Esophagus muscularis mucosa (tissue), 4 donors: ENCODE results near the gene RPUSD1. TPM values are rescaled to one million over a fixed set of nuclear protein-coding genes. Genes with fewer than 3 reads are reported as not detected.
"Not testable (repeated sequence)": the region's sequence is repeated elsewhere in the genome, so short reads cannot be mapped to it uniquely, and the experiment has no call there.

Experiments used
- DNase-seq: peaks from one replicate; pipeline ENCODE4 v3.0.0-alpha.2; 2017; ENCODE audit errors: extremely low spot score
- H3K27ac ChIP-seq, 4 donors: fragments of 200-600 bp; sonication (generic); replicated peaks in 1 of 4; 1 replicate in 3 of 4; 2 replicates in 1 of 4; pipeline ENCODE4 v1.5.1; 2016 to 2019; ENCODE audit warnings: mild to moderate bottlenecking in 1 of 4
- H3K27me3 ChIP-seq, 4 donors: fragments of 200-600 bp; sonication (generic); one replicate each; pipeline versions ENCODE4 v1.5.1 to v1.6.0; 2016 to 2019
- H3K36me3 ChIP-seq, 4 donors: fragments of 200-600 bp; sonication (generic); one replicate each; pipeline ENCODE4 v1.5.1; 2016 to 2019
- H3K4me1 ChIP-seq, 4 donors: fragments of 200-600 bp; sonication (generic); one replicate each; pipeline ENCODE4 v1.5.1; 2016 to 2019
- H3K4me3 ChIP-seq, 4 donors: fragments of 200-600 bp; sonication (generic); 1 replicate in 2 of 4; 2 replicates in 2 of 4; pipeline ENCODE4 v1.5.1; 2016 to 2019; ENCODE audit warnings: mild to moderate bottlenecking in 4 of 4, moderate library complexity in 1 of 4
- H3K9me3 ChIP-seq, 4 donors: fragments of 200-600 bp; sonication (generic); 1 replicate in 3 of 4; 2 replicates in 1 of 4; pipeline ENCODE4 v1.5.1; 2016 to 2019
- EP300 ChIP-seq: sonication (generic); formaldehyde crosslinking; IDR thresholded peaks from one replicate; pipeline ENCODE4 v1.6.1; 2017; ENCODE audit warnings: antibody characterized with exemption
- POLR2A ChIP-seq: fragments of 450-650 bp; IDR thresholded peaks from one replicate; pipeline ENCODE4 v1.6.1; 2017; ENCODE audit warnings: antibody characterized with exemption, moderate library complexity, mild to moderate bottlenecking, low read depth
- POLR2AphosphoS5 ChIP-seq, 2 donors: sonication (generic); formaldehyde crosslinking; IDR thresholded peaks; one replicate each; pipeline ENCODE4 v1.6.1; 2017; ENCODE audit warnings: antibody characterized with exemption in 2 of 2
- WGBS: methylation state at CpG from one replicate; pipeline ENCODE4 v1.1.5; 2018; 5-methylcytosine and 5-hydroxymethylcytosine counted together
- intact Hi-C: fragments of 100-400 bp; cut with DNase I; formaldehyde crosslinking; loops from one replicate; pipeline ENCODE4 v1.15.1; 2023
- total RNA-seq, 4 donors: library from RNA; depleted of rRNA; stranded (reverse); fragments of >200 nt; gene quantifications; one replicate each; pipeline versions ENCODE4 v1.1.0 to v1.2.1, GENCODE V29; 2016
- TF ChIP-seq, protein P1 (sequence below), 3 experiments: fragments of 200-600 bp in 2 of 3; fragments of 450-650 bp in 1 of 3; sonication (generic) in 2 of 3; IDR thresholded peaks; one replicate each; pipeline ENCODE4 v1.5.1; 2017 to 2019; ENCODE audit warnings: antibody characterized with exemption in 3 of 3, mild to moderate bottlenecking in 2 of 3, moderate library complexity in 1 of 3

RPUSD1 gene
- total RNA-seq, 4 donors from 2014 or later, result 10.4 to 29.1 (median 20.4) TPM

DNA sequence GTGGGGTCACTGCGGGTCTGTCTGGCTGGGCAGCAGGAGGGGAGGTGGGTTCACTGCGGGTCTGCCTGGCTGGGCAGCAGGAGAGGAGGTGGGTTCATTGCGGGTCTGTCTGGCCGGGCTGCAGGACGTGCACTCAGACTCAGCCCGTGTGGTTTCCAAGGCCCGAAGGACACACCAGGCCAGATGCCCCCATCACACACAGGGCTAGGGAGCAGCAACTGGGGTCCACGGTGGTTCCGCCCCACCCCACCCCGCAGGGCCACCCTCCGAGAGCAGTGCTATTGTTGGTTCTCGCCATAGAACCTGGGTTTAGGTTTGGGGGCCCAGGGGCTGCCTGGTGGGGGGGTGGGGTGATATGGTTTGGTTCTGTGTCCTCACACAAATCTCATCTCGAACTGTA, 41.5 kb downstream of the RPUSD1 start:
- no peak for DNase-seq
- TF ChIP-seq EP300 (no peak), POLR2AphosphoS5 (IDR thresholded peaks at IDR 0.05) (no peak), POLR2A (no peak)
- TF ChIP-seq, protein P1, sequence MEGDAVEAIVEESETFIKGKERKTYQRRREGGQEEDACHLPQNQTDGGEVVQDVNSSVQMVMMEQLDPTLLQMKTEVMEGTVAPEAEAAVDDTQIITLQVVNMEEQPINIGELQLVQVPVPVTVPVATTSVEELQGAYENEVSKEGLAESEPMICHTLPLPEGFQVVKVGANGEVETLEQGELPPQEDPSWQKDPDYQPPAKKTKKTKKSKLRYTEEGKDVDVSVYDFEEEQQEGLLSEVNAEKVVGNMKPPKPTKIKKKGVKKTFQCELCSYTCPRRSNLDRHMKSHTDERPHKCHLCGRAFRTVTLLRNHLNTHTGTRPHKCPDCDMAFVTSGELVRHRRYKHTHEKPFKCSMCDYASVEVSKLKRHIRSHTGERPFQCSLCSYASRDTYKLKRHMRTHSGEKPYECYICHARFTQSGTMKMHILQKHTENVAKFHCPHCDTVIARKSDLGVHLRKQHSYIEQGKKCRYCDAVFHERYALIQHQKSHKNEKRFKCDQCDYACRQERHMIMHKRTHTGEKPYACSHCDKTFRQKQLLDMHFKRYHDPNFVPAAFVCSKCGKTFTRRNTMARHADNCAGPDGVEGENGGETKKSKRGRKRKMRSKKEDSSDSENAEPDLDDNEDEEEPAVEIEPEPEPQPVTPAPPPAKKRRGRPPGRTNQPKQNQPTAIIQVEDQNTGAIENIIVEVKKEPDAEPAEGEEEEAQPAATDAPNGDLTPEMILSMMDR (IDR thresholded peaks at IDR 0.05), result no peak
- H3K4me3 ChIP-seq, result no peak overlapping the region
- no peak overlapping the region for H3K27ac ChIP-seq
- WGBS, result 81% methylated on average over 2 of the region's 13 CpGs
- peaks cover 0 to 44% (median 0%) of the 10 kb centered on the region in 4 donors for H3K27me3 ChIP-seq
- H3K36me3 ChIP-seq, result no peaks in the 10 kb centered on the region
- intact Hi-C loops, result no loop called here
- no peaks in the 10 kb centered on the region for H3K4me1 ChIP-seq
- H3K9me3 ChIP-seq, result no peaks in the 10 kb centered on the region

DNA sequence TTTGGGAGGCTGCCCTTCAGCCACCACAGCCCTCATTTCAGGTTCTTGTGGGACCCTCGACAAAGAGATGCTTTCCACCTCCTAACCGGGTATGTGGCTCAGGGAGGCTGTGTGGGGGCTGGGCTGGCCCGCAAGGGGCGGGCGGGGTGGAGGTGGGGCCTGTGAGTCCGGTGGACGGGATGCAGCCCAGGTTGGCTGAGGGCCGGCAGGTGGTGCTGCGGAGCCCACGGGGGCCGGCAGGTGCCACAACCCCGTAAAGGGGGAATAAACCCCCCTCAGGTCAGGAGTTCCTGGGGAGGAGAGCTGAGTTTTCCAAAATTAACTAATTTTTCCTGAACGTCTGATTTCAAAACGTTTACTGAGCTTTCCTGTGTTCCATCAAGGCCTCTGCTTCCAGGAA, 42.4 kb downstream of the RPUSD1 start:
- Histone ChIP-seq H3K27me3 (peaks cover 0 to 35% (median 0%) of the 10 kb centered on the region in 4 donors), H3K27ac (no peak overlapping the region), H3K9me3 (no peaks in the 10 kb centered on the region), H3K4me3 (no peak overlapping the region), H3K36me3 (no peaks in the 10 kb centered on the region), H3K4me1 (peaks cover 4 to 7% (median 6%) of the 10 kb centered on the region in 4 donors)
- DNase-seq, result no peak
- TF ChIP-seq EP300 (no peak), POLR2AphosphoS5 (IDR thresholded peaks at IDR 0.05) (no peak), POLR2A (no peak)
- TF ChIP-seq, protein P1 (IDR thresholded peaks at IDR 0.05), result no peak
- intact Hi-C loops, result no loop called here
- 1% methylated on average over 7 of the region's 14 CpGs for WGBS

DNA sequence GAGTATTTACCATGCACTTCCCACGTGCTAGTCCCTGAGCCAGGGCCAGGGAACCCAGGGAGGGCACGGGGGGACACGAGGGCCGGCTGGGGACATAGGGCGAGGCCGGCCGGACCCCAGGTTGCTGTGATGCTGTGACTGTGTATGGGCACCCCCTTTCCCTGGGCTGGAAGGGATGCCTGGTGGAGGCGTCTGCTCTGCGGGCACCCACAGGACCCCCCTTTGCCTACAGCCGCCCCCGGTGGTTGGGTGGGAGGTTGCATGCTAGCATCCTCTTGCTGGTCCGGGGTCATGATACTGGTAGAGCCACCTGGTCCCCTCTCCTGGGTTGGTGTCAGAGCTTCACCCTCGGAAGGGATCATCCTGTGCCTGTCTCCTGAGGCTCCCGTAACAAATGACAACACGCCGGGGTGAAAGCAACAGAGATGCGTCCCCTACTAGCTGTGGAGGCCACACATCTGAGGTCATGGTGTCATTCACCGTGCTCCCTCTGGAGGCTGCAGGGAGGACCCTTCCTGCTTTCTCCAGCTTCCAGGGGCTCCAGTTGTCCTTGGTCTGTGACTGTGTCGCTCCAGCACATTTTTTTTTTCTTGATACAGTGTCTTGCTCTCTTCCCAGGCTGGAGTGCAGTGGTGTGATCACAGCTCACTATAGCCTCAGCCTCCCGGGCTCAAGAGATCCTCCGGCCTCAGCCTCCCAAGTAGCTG, 44.2 kb downstream of the RPUSD1 start:
- Histone ChIP-seq H3K27me3 (peaks cover 0 to 34% (median 0%) of the 10 kb centered on the region in 4 donors), H3K4me1 (peaks cover 14 to 21% (median 18%) of the 10 kb centered on the region in 4 donors), H3K4me3 (no peak overlapping the region), H3K27ac (no peak overlapping the region), H3K36me3 (peaks cover 0 to 5% (median 0%) of the 10 kb centered on the region in 4 donors), H3K9me3 (no peaks in the 10 kb centered on the region)
- WGBS, result 74% methylated on average over 8 of the region's 21 CpGs
- intact Hi-C loops, result loop anchor here (2.0 kb wide), 1 partner anchor 33 kb away; no protein-coding TSS in a partner anchor
- no peak for DNase-seq
- TF ChIP-seq POLR2A (no peak), EP300 (no peak), POLR2AphosphoS5 (IDR thresholded peaks at IDR 0.05) (no peak)
- TF ChIP-seq, protein P1 (IDR thresholded peaks at IDR 0.05), result no peak

DNA sequence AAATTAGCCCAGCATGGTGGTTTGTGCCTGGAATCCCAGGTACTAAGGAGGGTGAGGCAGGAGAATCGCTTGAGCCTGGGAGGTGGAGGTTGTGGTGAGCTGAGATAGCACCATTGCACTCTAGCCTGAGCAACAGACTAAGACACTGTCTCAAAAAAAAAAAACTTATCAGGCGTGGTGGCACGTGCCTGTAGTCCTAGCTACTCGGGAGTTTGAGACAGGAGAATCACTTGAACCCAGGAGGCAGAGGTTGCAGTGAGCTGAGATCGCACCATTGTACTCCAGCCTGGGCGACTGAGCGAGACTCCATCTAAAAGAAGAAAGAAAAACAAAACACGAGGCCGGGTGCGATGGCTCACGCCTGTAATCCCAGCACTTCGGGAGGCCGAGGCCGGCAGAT, 45.3 kb downstream of the RPUSD1 start:
- H3K27ac ChIP-seq, H3K4me3 ChIP-seq, H3K9me3 ChIP-seq, DNase-seq: not testable (repeated sequence)
- H3K36me3 ChIP-seq, result peaks cover 0 to 16% (median 4%) of the 10 kb centered on the region in 4 donors
- intact Hi-C loops, result loop anchor here (2.0 kb wide), 1 partner anchor 32 kb away; no protein-coding TSS in a partner anchor
- peaks cover 0 to 34% (median 0%) of the 10 kb centered on the region in 4 donors for H3K27me3 ChIP-seq
- H3K4me1 ChIP-seq, result peaks cover 14 to 21% (median 18%) of the 10 kb centered on the region in 4 donors
- 77% methylated on average over 14 of the region's 14 CpGs for WGBS

DNA sequence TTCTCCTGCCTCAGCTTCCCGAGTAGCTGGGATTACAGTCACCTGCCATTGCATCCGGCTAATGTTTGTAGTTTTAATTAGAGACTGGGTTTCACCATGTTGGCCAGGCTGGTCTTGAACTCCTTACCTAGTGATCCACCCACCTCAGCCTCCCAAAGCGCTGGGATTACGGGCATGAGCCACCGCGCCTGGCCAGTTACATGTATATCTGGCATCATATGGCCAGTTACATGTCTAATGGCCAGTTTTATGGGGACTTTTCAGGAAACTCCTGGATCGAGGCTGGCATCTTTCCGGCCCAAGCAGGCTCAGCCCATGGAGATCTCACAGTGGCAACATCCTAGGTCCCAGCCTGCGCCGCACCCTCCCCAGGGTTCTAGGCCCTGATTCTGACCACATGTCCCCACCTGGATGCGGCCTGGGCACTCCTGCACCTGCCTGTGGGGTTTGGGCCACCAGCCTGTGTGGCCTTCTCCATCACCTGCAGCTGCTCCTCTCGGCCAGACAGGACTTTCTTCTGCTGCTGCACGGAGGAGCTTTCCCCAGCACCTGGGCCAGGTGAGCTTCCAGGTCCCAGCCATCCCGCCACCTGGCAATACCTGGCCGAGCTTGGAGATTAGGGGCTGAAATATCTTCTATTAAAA, 46.1 kb downstream of the RPUSD1 start:
- intact Hi-C loops, result loop anchor here (2.0 kb wide), 1 partner anchor 31 kb away; no protein-coding TSS in a partner anchor
- H3K36me3 ChIP-seq, result peaks cover 4 to 23% (median 12%) of the 10 kb centered on the region in 4 donors
- DNase-seq, result no peak
- no peak overlapping the region for H3K27ac ChIP-seq
- 86% methylated on average over 13 of the region's 15 CpGs for WGBS
- H3K4me1 ChIP-seq, result peaks cover 14 to 21% (median 18%) of the 10 kb centered on the region in 4 donors
- H3K9me3 ChIP-seq, result no peaks in the 10 kb centered on the region
- no peak overlapping the region for H3K4me3 ChIP-seq
- TF ChIP-seq EP300 (no peak), POLR2A (no peak), POLR2AphosphoS5 (IDR thresholded peaks at IDR 0.05) (no peak)
- TF ChIP-seq, protein P1 (IDR thresholded peaks at IDR 0.05), result no peak
- H3K27me3 ChIP-seq, result peaks cover 0 to 34% (median 0%) of the 10 kb centered on the region in 4 donors
